ENCODE data around the gene CREBRF. TPM values are rescaled to one million over a fixed set of nuclear protein-coding genes. Genes with fewer than 3 reads are reported as not detected.

Gene CREBRF
- total and polyA plus RNA-seq, 9 of the 15 experiments (the other 6 are each of a cell fraction or from before 2014, with no cell fraction given): 1.1 to 4.9 (median 2.9) TPM

- Histone ChIP-seq H3K9ac (ENCODE audit: insufficient read depth in 1 of 2, low read depth in 2 of 2, low read length in 2 of 2) (no peak overlapping the region), H3K27ac (ENCODE audit: extremely low read depth, low read depth, low read length) (no peak overlapping the region), H2AFZ (ENCODE audit: low read depth, low read length) (no peak overlapping the region), H3K79me2 (ENCODE audit: control insufficient read depth, insufficient read depth, low read length) (no peaks in the 10 kb centered on the region), H3K9me3 (replicated peaks; ENCODE audit: control insufficient read depth, insufficient read depth, low read depth, low read length) (no peaks in the 10 kb centered on the region), H3K4me1 (replicated peaks in 1 of 2; ENCODE audit: control insufficient read depth in 2 of 2, insufficient read depth in 2 of 2, low read length in 2 of 2) (no peaks in the 10 kb centered on the region), H3K9me1 (ENCODE audit: control insufficient read depth, insufficient read depth, low read length) (no peaks in the 10 kb centered on the region), H3K4me3 (no peak overlapping the region), H3K27me3 (ENCODE audit: control insufficient read depth in 2 of 2, insufficient read depth in 2 of 2, low read length in 2 of 2) (peaks cover 11 to 21% of the 10 kb centered on the region in 2 experiments), H3K36me3 (ENCODE audit: control insufficient read depth, insufficient read depth, low read length) (no peaks in the 10 kb centered on the region), H4K20me1 (replicated peaks; ENCODE audit: control insufficient read depth, insufficient read depth, low read length) (no peaks in the 10 kb centered on the region), H3K4me2 (ENCODE audit: insufficient read depth, low read length) (no peak overlapping the region)
- in situ Hi-C loops (cut with MboI): no loop called here
- ATAC-seq (peak; percentile 75), DNase-seq (ENCODE audit: extremely low read depth in 1 of 4, low spot score in 3 of 4) (peak in 1 of 4 experiments; percentile 20), FAIRE-seq (no peak)
- peak; percentile 19 to 38 (median 38); a peak in 3 of 6 replicates for TF ChIP-seq CTCF (IDR thresholded peaks at IDR 0.05 in 2 of 3, conservative IDR thresholded peaks at IDR 0.05 in 1 of 3; ENCODE audit: insufficient read depth in 2 of 3, low read depth in 1 of 3, low read length in 3 of 3)
- peak; percentile 36; the same call in 1 of the 2 replicates for TF ChIP-seq DPF2 (IDR thresholded peaks at IDR 0.05)
- TF ChIP-seq, protein P1, sequence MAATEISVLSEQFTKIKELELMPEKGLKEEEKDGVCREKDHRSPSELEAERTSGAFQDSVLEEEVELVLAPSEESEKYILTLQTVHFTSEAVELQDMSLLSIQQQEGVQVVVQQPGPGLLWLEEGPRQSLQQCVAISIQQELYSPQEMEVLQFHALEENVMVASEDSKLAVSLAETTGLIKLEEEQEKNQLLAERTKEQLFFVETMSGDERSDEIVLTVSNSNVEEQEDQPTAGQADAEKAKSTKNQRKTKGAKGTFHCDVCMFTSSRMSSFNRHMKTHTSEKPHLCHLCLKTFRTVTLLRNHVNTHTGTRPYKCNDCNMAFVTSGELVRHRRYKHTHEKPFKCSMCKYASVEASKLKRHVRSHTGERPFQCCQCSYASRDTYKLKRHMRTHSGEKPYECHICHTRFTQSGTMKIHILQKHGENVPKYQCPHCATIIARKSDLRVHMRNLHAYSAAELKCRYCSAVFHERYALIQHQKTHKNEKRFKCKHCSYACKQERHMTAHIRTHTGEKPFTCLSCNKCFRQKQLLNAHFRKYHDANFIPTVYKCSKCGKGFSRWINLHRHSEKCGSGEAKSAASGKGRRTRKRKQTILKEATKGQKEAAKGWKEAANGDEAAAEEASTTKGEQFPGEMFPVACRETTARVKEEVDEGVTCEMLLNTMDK (IDR thresholded peaks at IDR 0.05; ENCODE audit: borderline replicate concordance, insufficient read depth, low read depth, low read length, poor library complexity, severe bottlenecking): peak; percentile 35
- TF ChIP-seq SMAD2 (IDR thresholded peaks at IDR 0.05; ENCODE audit: low read depth, low read length): no peak
- ChIA-PET CTCF (ENCODE audit: low intra/inter-chr PET ratio) (no interaction called here), POLR2A (interaction anchor here (0.6 to 0.8 kb wide), 2 partner anchors 166 to 313 kb away, joined by 3 read pairs; no protein-coding TSS in a partner anchor)
- no TSS peak for BruUV-seq (replicated peaks)
- intact Hi-C loops (cut with micrococcal nuclease): no loop called here
- 22% methylated on average over 8 of the region's 8 CpGs for WGBS (ENCODE audit: insufficient coverage, low coverage, missing lambda C conversion rate)
Observed at GRCh38 chr5:173172166-173172565, 116.0 kb downstream of the CREBRF start.
